H1 (cell line): Measurements from ENCODE around the gene SIRT7. TPM values are rescaled to one million over a fixed set of nuclear protein-coding genes. Genes with fewer than 3 reads are reported as not detected.

ENCODE experiments used
- CTCF ChIA-PET: fragments of 300-600 bp; sonication (Branson Sonifier 250); formaldehyde crosslinking; loops from one replicate; lab custom pipeline; 2021; ENCODE audit not compliant: partially characterized antibody; lab: Charles Lee
- POLR2A ChIA-PET: fragments of 300-600 bp; sonication (Branson Sonifier 250); formaldehyde crosslinking; loops from one replicate; lab custom pipeline; 2021; ENCODE audit warnings: inconsistent platforms; ENCODE audit not compliant: partially characterized antibody; lab: Charles Lee
- DNase-seq, 2 experiments: peaks; one replicate each; pipeline versions ENCODE4 v3.0.0 to v3.0.0-alpha.2; 2010 to 2022; ENCODE audit warnings: low spot score in 2 of 2, low read depth in 1 of 2, mixed read lengths in 1 of 2
- FAIRE-seq: peaks from 2 replicates; lab custom pipeline; 2011; peaks lifted over from hg19 to GRCh38; lab: Jason Lieb, UNC
- H2AFZ ChIP-seq: 2 replicates; pipeline ENCODE4 v1.8.1; 2012; ENCODE audit warnings: low read length, inconsistent platforms
- H2AK5ac ChIP-seq: 2 replicates; pipeline ENCODE4 v1.6.1; 2013; ENCODE audit warnings: low read depth, low read length
- H2BK120ac ChIP-seq: replicated peaks from 2 replicates; pipeline ENCODE3; 2013; ENCODE audit warnings: low read depth, low read length, inconsistent platforms
- H2BK12ac ChIP-seq: 2 replicates; pipeline ENCODE4 v1.6.1; 2013; ENCODE audit warnings: low read depth, low read length
- H2BK15ac ChIP-seq: 2 replicates; pipeline ENCODE4 v1.6.1; 2013; ENCODE audit warnings: low read length
- H2BK20ac ChIP-seq: 2 replicates; pipeline ENCODE4 v1.6.1; 2013; ENCODE audit warnings: low read length
- H2BK5ac ChIP-seq: 2 replicates; pipeline ENCODE4 v1.6.1; 2013; ENCODE audit warnings: low read depth, low read length
- H3K14ac ChIP-seq: 2 replicates; pipeline ENCODE4 v1.6.1; 2013; ENCODE audit warnings: inconsistent platforms; ENCODE audit not compliant: insufficient read length
- H3K18ac ChIP-seq: 2 replicates; pipeline ENCODE4 v1.6.1; 2013; ENCODE audit warnings: low read length; ENCODE audit errors: extremely low read depth
- H3K23ac ChIP-seq: 2 replicates; pipeline ENCODE4 v1.6.1; 2013; ENCODE audit warnings: inconsistent platforms; ENCODE audit not compliant: insufficient read length
- H3K23me2 ChIP-seq: 2 replicates; pipeline ENCODE4 v1.6.1; 2013; ENCODE audit warnings: low read depth, low read length
- H3K27ac ChIP-seq: 2 replicates; pipeline ENCODE4 v1.6.1; 2011; ENCODE audit warnings: low read depth, low read length, inconsistent platforms
- H3K27me3 ChIP-seq, 4 experiments: replicated peaks in 1 of 4; 1 replicate in 1 of 4; 2 replicates in 3 of 4; pipeline versions ENCODE4 v1.6.1 to v1.8.1; 2011 to 2013; ENCODE audit warnings: low read length in 3 of 4, mild to moderate bottlenecking in 3 of 4, inconsistent platforms in 2 of 4, mixed read lengths in 2 of 4, moderate library complexity in 1 of 4; ENCODE audit not compliant: control insufficient read depth in 3 of 4, insufficient read depth in 3 of 4; ENCODE audit errors: extremely low read depth in 1 of 4
- H3K36me3 ChIP-seq, 4 experiments: 2 replicates each; pipeline versions ENCODE4 v1.6.1 to v1.8.1; 2011 to 2013; ENCODE audit warnings: mild to moderate bottlenecking in 4 of 4, low read length in 3 of 4, moderate library complexity in 2 of 4, control low read depth in 1 of 4, inconsistent platforms in 1 of 4; ENCODE audit not compliant: insufficient read depth in 4 of 4, control insufficient read depth in 2 of 4
- H3K4ac ChIP-seq: replicated peaks from 2 replicates; pipeline ENCODE3; 2013; ENCODE audit warnings: low read length, low read depth, mixed read lengths, inconsistent platforms; ENCODE audit not compliant: insufficient read length
- H3K4me1 ChIP-seq, 4 experiments: replicated peaks in 1 of 4; 1 replicate in 1 of 4; 2 replicates in 3 of 4; pipeline versions ENCODE4 v1.6.1 to v1.8.1; 2011 to 2013; ENCODE audit warnings: low read length in 3 of 4, inconsistent platforms in 2 of 4, mixed read lengths in 1 of 4; ENCODE audit not compliant: insufficient read depth in 4 of 4, control insufficient read depth in 3 of 4
- H3K4me2 ChIP-seq, 2 experiments: 2 replicates each; pipeline versions ENCODE4 v1.6.1 to v1.8.1; 2011 to 2013; ENCODE audit warnings: low read depth in 2 of 2, low read length in 2 of 2, control low read depth in 1 of 2, inconsistent platforms in 1 of 2, mild to moderate bottlenecking in 1 of 2; ENCODE audit not compliant: insufficient read depth in 1 of 2
- H3K4me3 ChIP-seq, 4 experiments: fragments of 200-600, 300-600 bp in 1 of 4; sonication (generic), shearing (Covaris generic), sonication (Bioruptor Twin) in 1 of 4; 2 replicates each; pipeline versions ENCODE4 v1.5.1 to v1.8.1; 2011 to 2016; ENCODE audit warnings: low read length in 4 of 4, low read depth in 3 of 4, control low read depth in 2 of 4, inconsistent platforms in 2 of 4, mild to moderate bottlenecking in 2 of 4, mixed read lengths in 1 of 4, moderate library complexity in 1 of 4; ENCODE audit not compliant: insufficient read depth in 2 of 4; ENCODE audit errors: extremely low read depth in 1 of 4
- H3K56ac ChIP-seq: replicated peaks from 2 replicates; pipeline ENCODE3; 2013; ENCODE audit warnings: low read depth, mild to moderate bottlenecking, mixed read lengths, low read length, inconsistent platforms; ENCODE audit not compliant: insufficient read length
- H3K79me1 ChIP-seq: 2 replicates; pipeline ENCODE4 v1.6.1; 2013; ENCODE audit warnings: low read depth, low read length, control low read depth
- H3K79me2 ChIP-seq, 2 experiments: 2 replicates each; pipeline versions ENCODE4 v1.6.1 to v1.8.1; 2012 to 2013; ENCODE audit warnings: low read length in 2 of 2, mild to moderate bottlenecking in 2 of 2, inconsistent platforms in 1 of 2; ENCODE audit not compliant: insufficient read depth in 2 of 2, control insufficient read depth in 1 of 2
- H3K9ac ChIP-seq, 4 experiments: replicated peaks in 1 of 4; 1 replicate in 1 of 4; 2 replicates in 3 of 4; pipeline versions ENCODE4 v1.6.1 to v1.8.1; 2011 to 2013; ENCODE audit warnings: low read depth in 3 of 4, low read length in 3 of 4, control low read depth in 2 of 4, mild to moderate bottlenecking in 2 of 4, moderate library complexity in 2 of 4, inconsistent platforms in 1 of 4; ENCODE audit errors: extremely low read depth in 1 of 4
- H3K9me3 ChIP-seq, 2 experiments: 2 replicates each; pipeline versions ENCODE4 v1.6.1 to v1.8.1; 2012 to 2013; ENCODE audit warnings: mild to moderate bottlenecking in 2 of 2, moderate library complexity in 2 of 2, control low read depth in 1 of 2, inconsistent platforms in 1 of 2, low read depth in 1 of 2, low read length in 1 of 2, mixed read lengths in 1 of 2; ENCODE audit not compliant: insufficient read depth in 2 of 2
- H4K20me1 ChIP-seq, 2 experiments: replicated peaks in 1 of 2; 2 replicates each; pipeline versions ENCODE3 to v1.8.1; 2011 to 2013; ENCODE audit warnings: inconsistent platforms in 2 of 2, low read length in 2 of 2, mild to moderate bottlenecking in 1 of 2; ENCODE audit not compliant: insufficient read depth in 2 of 2, control insufficient read depth in 1 of 2
- H4K5ac ChIP-seq: 2 replicates; pipeline ENCODE4 v1.6.1; 2013; ENCODE audit warnings: low read length, low read depth, mixed read lengths, inconsistent platforms; ENCODE audit not compliant: insufficient read length
- H4K8ac ChIP-seq: 2 replicates; pipeline ENCODE4 v1.8.0; 2013; ENCODE audit warnings: mild to moderate bottlenecking, moderate library complexity, low read length, inconsistent platforms; ENCODE audit not compliant: insufficient read depth; ENCODE audit errors: extremely low read depth
- H4K91ac ChIP-seq: replicated peaks from 2 replicates; pipeline ENCODE3; 2013; ENCODE audit warnings: low read length, mixed read lengths, inconsistent platforms; ENCODE audit not compliant: insufficient read length
- HDAC2 ChIP-seq, 2 experiments: fragments of 300-600 bp in 1 of 2; sonication (generic) in 1 of 2; IDR thresholded peaks; 2 replicates each; pipeline ENCODE4 v1.6.1; 2011 to 2012; ENCODE audit warnings: low read depth in 2 of 2, low read length in 2 of 2, mild to moderate bottlenecking in 2 of 2, moderate library complexity in 2 of 2, borderline replicate concordance in 1 of 2, inconsistent platforms in 1 of 2
- JUND ChIP-seq: IDR thresholded peaks from 2 replicates; pipeline ENCODE4 v1.6.1; 2011; ENCODE audit warnings: mild to moderate bottlenecking, improper control_type of control experiment, low read length
- KDM4A ChIP-seq: IDR thresholded peaks from one replicate; pipeline ENCODE4 v1.7.1; 2012; ENCODE audit warnings: low read depth, mild to moderate bottlenecking, moderate library complexity, low read length, inconsistent platforms; ENCODE audit not compliant: severe bottlenecking
- SP1 ChIP-seq: IDR thresholded peaks from 2 replicates; pipeline ENCODE4 v1.6.1; 2011; ENCODE audit warnings: low read depth, low read length
- TAF1 ChIP-seq: IDR thresholded peaks from 2 replicates; pipeline ENCODE4 v1.6.1; 2011; ENCODE audit warnings: mild to moderate bottlenecking, low read depth, low read length
- TCF12 ChIP-seq: IDR thresholded peaks from 2 replicates; pipeline ENCODE4 v1.6.1; 2011; ENCODE audit warnings: low read depth, mild to moderate bottlenecking, low read length
- ZNF274 ChIP-seq: IDR thresholded peaks from 2 replicates; pipeline ENCODE4 v1.7.0; 2012; ENCODE audit warnings: low read length, borderline replicate concordance; ENCODE audit errors: extremely low read depth
- WGBS, 2 experiments: shearing (Covaris generic) in 1 of 2; methylation state at CpG; one replicate each; pipeline versions ENCODE4 v1.1.6 to v1.1.7; 2013 to 2015; ENCODE audit warnings: low lambda C conversion rate in 2 of 2, mixed read lengths in 2 of 2, inconsistent platforms in 1 of 2, low coverage in 1 of 2, missing lambda C conversion rate in 1 of 2; ENCODE audit not compliant: insufficient replicate concordance in 2 of 2, insufficient coverage in 1 of 2, insufficient read length in 1 of 2; ENCODE audit errors: extremely low coverage in 1 of 2, missing lambda C conversion rate in 1 of 2; 5-methylcytosine and 5-hydroxymethylcytosine counted together
- polyA plus RNA-seq, 7 experiments: library from polyadenylated mRNA; depleted of rRNA in 3 of 7; stranded (reverse) in 5 of 7; unstranded in 2 of 7; fragments of >200 nt in 5 of 7; fragments of 200-250 nt in 2 of 7; gene quantifications; 1 replicate in 5 of 7; 2 replicates in 1 of 7; 4 replicates in 1 of 7; pipeline versions ENCODE4 v1.2.1 to v1.2.3, GENCODE V29; 2011 to 2013; ENCODE audit warnings: missing spikeins in 2 of 7, mixed read lengths in 2 of 7
- total RNA-seq: library from RNA; stranded (reverse); fragmentation: NEBNext Ultra II Directional; extraction: Animal tissue kit (Norgen Biotek cat#: 25700); gene quantifications from 2 replicates; pipeline ENCODE4 v1.2.1, GENCODE V29; 2021
- TF ChIP-seq, protein P1 (sequence below), 3 experiments: IDR thresholded peaks; 1 replicate in 2 of 3; 2 replicates in 1 of 3; pipeline versions ENCODE4 v1.5.1 to v1.6.1; 2011; ENCODE audit warnings: low read length in 3 of 3, mild to moderate bottlenecking in 3 of 3, inconsistent platforms in 2 of 3, low read depth in 1 of 3, moderate library complexity in 1 of 3; ENCODE audit not compliant: insufficient read depth in 1 of 3; ENCODE audit errors: control extremely low read depth in 1 of 3

Gene SIRT7
- total and polyA plus RNA-seq, 2 of the 8 experiments (the other 6 are each of a cell fraction or from before 2014, with no cell fraction given), result 5.8 to 16.6 TPM

DNA sequence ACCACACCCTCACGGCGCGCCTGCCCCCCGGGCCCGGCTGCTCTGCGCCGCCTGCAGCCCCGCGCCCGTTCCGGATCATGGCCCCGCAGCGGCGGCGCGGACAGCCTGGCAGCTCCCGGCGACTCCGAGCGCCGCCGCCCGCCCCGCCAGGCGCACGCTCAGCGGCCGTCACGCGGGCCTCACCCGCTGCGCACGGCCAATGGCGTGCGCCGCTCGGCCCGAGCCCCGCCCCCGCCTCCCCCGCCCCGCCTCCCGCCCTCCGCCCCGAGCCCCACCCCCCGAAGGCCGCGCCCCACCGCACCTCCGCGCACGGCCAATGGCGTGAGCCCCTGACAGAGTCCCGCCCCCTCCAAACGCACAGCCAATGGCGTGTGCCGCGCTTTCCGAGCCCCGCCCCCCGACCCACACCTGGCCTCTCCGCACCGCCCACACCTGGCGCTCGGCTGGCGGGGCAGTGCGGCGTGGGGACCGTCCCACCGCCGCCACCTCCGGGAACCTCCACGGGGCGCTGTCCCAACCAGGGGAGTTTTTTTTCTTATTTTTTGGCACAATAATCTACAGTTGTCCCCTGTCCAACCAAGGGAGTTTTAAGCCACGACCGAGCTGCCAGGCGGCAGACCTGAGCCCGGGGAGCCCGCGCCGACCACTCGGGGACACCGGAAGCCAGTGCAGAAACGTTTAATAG, 6.6 kb downstream of the SIRT7 start, which contains the start of gene PCYT2:
Gene PCYT2, minus strand, starts transcription at position 123 of the 685 bp plus-strand sequence. Its CDS starts 44 bp downstream, at position 79.
- peak within 1 kb of the TSS; percentile 72 for H3K4ac ChIP-seq
- H3K23me2 ChIP-seq, result peaks cover 6% of the 10 kb centered on the region; the same call in 1 of the 2 replicates
- no peak within 1 kb of the TSS for H2BK20ac ChIP-seq
- CTCF ChIA-PET, result interaction anchor here (0.9 to 2.5 kb wide), 3 partner anchors 42 to 295 kb away, joined by 3 to 8 read pairs (median 5); partner anchors contain the start of gene NOTUM
- H3K79me1 ChIP-seq, result peaks cover 2% of the 10 kb centered on the region
- H2AK5ac ChIP-seq, result no peak within 1 kb of the TSS
- 0 out of 2 replicates have a peak within 1 kb of the TSS, but pooled peaks have one; percentile 18 for H2BK5ac ChIP-seq
- H4K91ac ChIP-seq, result peak within 1 kb of the TSS; percentile 65
- peak within 1 kb of the TSS; percentile 46 for H3K56ac ChIP-seq
- peak within 1 kb of the TSS; percentile 68 to 91 for H3K4me2 ChIP-seq
- no peak within 1 kb of the TSS for H3K14ac ChIP-seq
- POLR2A ChIA-PET, result interaction anchor here (0.6 to 8.7 kb wide), 7 partner anchors 8 to 119 kb away, joined by 3 to 135 read pairs (median 5); partner anchors contain the start of gene MAFG
- H3K4me3 ChIP-seq, result peak within 1 kb of the TSS; percentile 45 to 88 (median 70)
- no peak for FAIRE-seq
- H2BK15ac ChIP-seq, result peak within 1 kb of the TSS; percentile 61; the same call in 1 of the 2 replicates
- peak in 1 of 2 experiments; percentile 93 for DNase-seq
- H3K4me1 ChIP-seq, result peaks cover 0 to 10% (median 5%) of the 10 kb centered on the region in 4 experiments; a peak in 3 of 7 replicates
- H4K8ac ChIP-seq, result no peak within 1 kb of the TSS
- peak within 1 kb of the TSS; percentile 9; the same call in 1 of the 2 replicates for H2BK12ac ChIP-seq
- peaks cover 8 to 25% (median 19%) of the 10 kb centered on the region in 4 experiments for H3K36me3 ChIP-seq
- peaks cover 6 to 47% of the 10 kb centered on the region in 2 experiments for H4K20me1 ChIP-seq
- peaks cover 0 to 4% (median 2%) of the 10 kb centered on the region in 4 experiments; a peak in 2 of 7 replicates for H3K27me3 ChIP-seq
- H3K9ac ChIP-seq, result peak within 1 kb of the TSS in 2 of 4 experiments; percentile 24 to 61; a peak in 4 of 7 replicates
- H3K27ac ChIP-seq, result no peak within 1 kb of the TSS
- H3K9me3 ChIP-seq, result no peaks in the 10 kb centered on the region
- H2BK120ac ChIP-seq, result no peak within 1 kb of the TSS
- H3K18ac ChIP-seq, result peak within 1 kb of the TSS; percentile 60; the same call in 1 of the 2 replicates
- no peak within 1 kb of the TSS for H3K23ac ChIP-seq
- 29% methylated on average over 19 of the region's 84 CpGs; no CpG with 5 or more reads in 1 of the 2 experiments for WGBS, 2 experiments
- H4K5ac ChIP-seq, result no peak within 1 kb of the TSS
- H3K79me2 ChIP-seq, result no peaks in the 10 kb centered on the region; a peak in 1 of 4 replicates
- no peak within 1 kb of the TSS for H2AFZ ChIP-seq
- TF ChIP-seq HDAC2 (IDR thresholded peaks at IDR 0.05; ENCODE audit: borderline replicate concordance in 1 of 2, low read depth in 2 of 2, low read length in 2 of 2) (peak in 1 of 2 experiments; percentile 67; a peak in 1 of 4 replicates), KDM4A (peak; percentile 22), SP1 (peak; percentile 28; the same call in 1 of the 2 replicates), TCF12 (0 out of 2 replicates have a peak, but pooled peaks have one; percentile 10), JUND (no peak), TAF1 (peak; percentile 50; the same call in 1 of the 2 replicates), ZNF274 (no peak)
- TF ChIP-seq, protein P1, sequence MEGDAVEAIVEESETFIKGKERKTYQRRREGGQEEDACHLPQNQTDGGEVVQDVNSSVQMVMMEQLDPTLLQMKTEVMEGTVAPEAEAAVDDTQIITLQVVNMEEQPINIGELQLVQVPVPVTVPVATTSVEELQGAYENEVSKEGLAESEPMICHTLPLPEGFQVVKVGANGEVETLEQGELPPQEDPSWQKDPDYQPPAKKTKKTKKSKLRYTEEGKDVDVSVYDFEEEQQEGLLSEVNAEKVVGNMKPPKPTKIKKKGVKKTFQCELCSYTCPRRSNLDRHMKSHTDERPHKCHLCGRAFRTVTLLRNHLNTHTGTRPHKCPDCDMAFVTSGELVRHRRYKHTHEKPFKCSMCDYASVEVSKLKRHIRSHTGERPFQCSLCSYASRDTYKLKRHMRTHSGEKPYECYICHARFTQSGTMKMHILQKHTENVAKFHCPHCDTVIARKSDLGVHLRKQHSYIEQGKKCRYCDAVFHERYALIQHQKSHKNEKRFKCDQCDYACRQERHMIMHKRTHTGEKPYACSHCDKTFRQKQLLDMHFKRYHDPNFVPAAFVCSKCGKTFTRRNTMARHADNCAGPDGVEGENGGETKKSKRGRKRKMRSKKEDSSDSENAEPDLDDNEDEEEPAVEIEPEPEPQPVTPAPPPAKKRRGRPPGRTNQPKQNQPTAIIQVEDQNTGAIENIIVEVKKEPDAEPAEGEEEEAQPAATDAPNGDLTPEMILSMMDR (IDR thresholded peaks at IDR 0.05; ENCODE audit: control extremely low read depth in 1 of 3, insufficient read depth in 1 of 3, low read depth in 1 of 3, low read length in 3 of 3), result peak in 1 of 3 experiments; percentile 13; a peak in 1 of 4 replicates
